OCI-LY1 (cell line): Measurements from ENCODE around the gene RGS7.

Experiments used
- CTCF ChIP-seq: fragments of 200-600 bp; sonication (generic), shearing (Covaris generic); IDR thresholded peaks from 2 replicates; pipeline ENCODE4 v1.5.1; 2017; ENCODE audit warnings: mild to moderate bottlenecking, antibody characterized with exemption, low read length, moderate library complexity, mixed read lengths
- EZH2 ChIP-seq: fragments of 200-600 bp; sonication (generic), shearing (Covaris generic); IDR thresholded peaks from 2 replicates; pipeline ENCODE4 v1.8.0; 2017; ENCODE audit warnings: borderline replicate concordance, mixed run types, mild to moderate bottlenecking, antibody characterized with exemption, low read length, moderate library complexity, mixed read lengths

DNA sequence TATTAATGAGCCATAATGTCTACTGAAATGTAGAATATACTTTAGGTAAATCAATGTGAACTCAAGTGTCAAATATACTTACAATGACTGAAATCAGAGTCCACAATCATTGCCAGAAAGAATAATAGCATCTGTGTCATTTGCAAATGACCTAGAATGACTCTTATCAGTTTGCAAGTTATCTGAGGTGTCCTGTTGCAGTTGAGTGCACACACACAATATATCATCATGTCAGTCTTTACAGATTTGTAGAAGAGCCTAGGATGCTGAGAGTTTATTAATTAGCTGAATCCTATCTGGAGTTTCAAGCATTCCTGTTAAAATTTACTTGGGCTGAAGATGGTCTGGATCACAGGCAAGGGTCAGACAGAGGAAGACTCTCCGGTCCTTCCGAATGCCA is 421.1 kb downstream of the RGS7 start:
- TF ChIP-seq CTCF, result no peak
- no peak for TF ChIP-seq EZH2
